ENCODE measurements around the gene TLE1. TPM values are rescaled to one million over a fixed set of nuclear protein-coding genes. Genes with fewer than 3 reads are reported as not detected.

Gene TLE1
- total and polyA plus RNA-seq, 9 of the 15 experiments (the other 6 are each of a cell fraction or from before 2014, with no cell fraction given) = 0.11 TPM; not detected in 8

- TF ChIP-seq CBX2 (IDR thresholded peaks at IDR 0.05; ENCODE audit: insufficient read depth, low read length, poor library complexity, severe bottlenecking) (no peak), ZNF707 (CRISPR knock-in tag; conservative IDR thresholded peaks at IDR 0.05) (no peak)
Observed at GRCh38 chr9:81687521-81688261, 1.7 kb downstream of the TLE1 start (continued).

GRCh38 chr9:81686614-81687520 lies 2.5 kb downstream of the TLE1 start:
- H3K9me1 ChIP-seq (ENCODE audit: control insufficient read depth, insufficient read depth, low read length) = no peaks in the 10 kb centered on the region
- no peaks in the 10 kb centered on the region for H3K36me3 ChIP-seq (ENCODE audit: control insufficient read depth, insufficient read depth, low read length)
- ATAC-seq (no peak), DNase-seq (ENCODE audit: extremely low read depth in 1 of 4, low spot score in 3 of 4) (no peak), FAIRE-seq (no peak)
- H3K9me3 ChIP-seq (replicated peaks; ENCODE audit: control insufficient read depth, insufficient read depth, low read depth, low read length) = no peaks in the 10 kb centered on the region
- H3K4me2 ChIP-seq (ENCODE audit: insufficient read depth, low read length) = no peak overlapping the region
- no peaks in the 10 kb centered on the region for H3K79me2 ChIP-seq (ENCODE audit: control insufficient read depth, insufficient read depth, low read length)
- H2AFZ ChIP-seq (ENCODE audit: low read depth, low read length) = no peak overlapping the region
- BruUV-seq (replicated peaks) = no TSS peak
- H3K4me1 ChIP-seq (replicated peaks in 1 of 2; ENCODE audit: control insufficient read depth in 2 of 2, insufficient read depth in 2 of 2, low read length in 2 of 2) = no peaks in the 10 kb centered on the region
- no peak for TF ChIP-seq ESRRB (CRISPR knock-in tag; IDR thresholded peaks at IDR 0.05; ENCODE audit: borderline replicate concordance)
- TF ChIP-seq PURB (CRISPR knock-in tag; IDR thresholded peaks at IDR 0.05; ENCODE audit: low read depth) = no peak
- TF ChIP-seq PHF20 (IDR thresholded peaks at IDR 0.05; ENCODE audit: partially characterized antibody) = no peak
- no peaks in the 10 kb centered on the region for H4K20me1 ChIP-seq (replicated peaks; ENCODE audit: control insufficient read depth, insufficient read depth, low read length)
- intact Hi-C loops (cut with micrococcal nuclease) = no loop called here
- in situ Hi-C loops (cut with MboI) = no loop called here
- H3K27me3 ChIP-seq (ENCODE audit: control insufficient read depth in 2 of 2, insufficient read depth in 2 of 2, low read length in 2 of 2) = no peaks in the 10 kb centered on the region
- H3K27ac ChIP-seq (ENCODE audit: extremely low read depth, low read depth, low read length) = no peak overlapping the region
- ChIA-PET POLR2A (no interaction called here), CTCF (ENCODE audit: low intra/inter-chr PET ratio) (no interaction called here)
- H3K9ac ChIP-seq (ENCODE audit: insufficient read depth in 1 of 2, low read depth in 2 of 2, low read length in 2 of 2) = no peak overlapping the region
- no peak overlapping the region for H3K4me3 ChIP-seq
- WGBS (ENCODE audit: insufficient coverage, low coverage, missing lambda C conversion rate) = 9% methylated on average over 18 of the region's 36 CpGs
